Nucleus accumbens (tissue), 56 donors: ENCODE measurements around the gene KLHDC8A.

Experiments
- DNase-seq, 56 donors: peaks; one replicate each; lab custom pipeline; 2025; lab: John Stamatoyannopoulos, UW

KLHDC8A gene

GRCh38 chr1:205348554-205349487 lies 7.9 kb downstream of the KLHDC8A start:
- DNase-seq: no peak

- DNase-seq: peak in 4 of 56 donors; percentile 17 to 34 (median 19)
Measured at GRCh38 chr1:205346956-205347574, 9.7 kb downstream of the KLHDC8A start.

- no peak for DNase-seq
Measured at GRCh38 chr1:205345761-205346160, 11.0 kb downstream of the KLHDC8A start.

- DNase-seq: peak in 19 of 56 donors; percentile 9 to 58 (median 31)
Measured at GRCh38 chr1:205344066-205344928, 12.4 kb downstream of the KLHDC8A start.

- peak in 1 of 56 donors; percentile 8 for DNase-seq
Measured at GRCh38 chr1:205343431-205344065, 13.2 kb downstream of the KLHDC8A start.

- DNase-seq: no peak
Measured at GRCh38 chr1:205342986-205343385, 13.7 kb downstream of the KLHDC8A start.

GRCh38 chr1:205340676-205341075 lies 16.0 kb downstream of the KLHDC8A start:
- no peak for DNase-seq

GRCh38 chr1:205339717-205340116 lies 17.0 kb downstream of the KLHDC8A start:
- DNase-seq: no peak

- no peak for DNase-seq
Measured at GRCh38 chr1:205339197-205339702, 17.5 kb downstream of the KLHDC8A start.

GRCh38 chr1:205338011-205338410 lies 18.7 kb downstream of the KLHDC8A start:
- DNase-seq: no peak

GRCh38 chr1:205337481-205337880 lies 19.2 kb downstream of the KLHDC8A start:
- no peak for DNase-seq

GRCh38 chr1:205335692-205336091 lies 21.0 kb downstream of the KLHDC8A start:
- peak in 51 of 56 donors; percentile 28 to 88 (median 66) for DNase-seq

- DNase-seq: no peak
Measured at GRCh38 chr1:205332015-205332791, 24.5 kb downstream of the KLHDC8A start.

GRCh38 chr1:205330150-205330549 lies 26.6 kb downstream of the KLHDC8A start:
- DNase-seq: no peak

GRCh38 chr1:205329719-205330118 lies 27.0 kb downstream of the KLHDC8A start:
- DNase-seq: no peak

GRCh38 chr1:205328476-205328875 lies 28.2 kb downstream of the KLHDC8A start:
- DNase-seq: no peak

GRCh38 chr1:205326812-205327466 lies 29.8 kb downstream of the KLHDC8A start:
- DNase-seq: no peak

GRCh38 chr1:205325334-205325884 lies 31.3 kb downstream of the KLHDC8A start:
- peak in 45 of 56 donors; percentile 14 to 80 (median 51) for DNase-seq
